ENCODE data around the gene IQCE.
A peak's percentile ranks its signal among the peaks of the same experiment; 100 is the strongest.

Gene IQCE

DNA sequence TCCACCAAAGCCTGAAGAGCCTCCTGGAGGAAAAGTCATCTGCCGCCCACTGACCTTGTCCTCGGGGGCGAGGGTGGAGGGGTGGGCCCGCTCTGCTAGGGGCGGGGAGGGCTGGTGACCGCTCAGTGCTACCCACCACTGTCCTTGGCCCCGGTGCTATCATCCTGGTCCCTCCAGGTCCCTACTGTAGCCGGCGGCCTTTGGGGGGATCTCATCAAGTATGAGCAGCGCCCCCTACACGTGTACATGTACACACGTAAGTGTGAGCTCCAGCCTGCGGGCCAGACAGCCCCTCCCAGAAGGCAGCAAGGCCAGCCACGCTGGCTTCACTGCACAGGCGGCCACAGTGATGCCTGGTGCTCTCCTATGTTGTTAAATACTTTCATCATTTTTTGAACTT is 92.6 kb downstream of the IQCE start:
- H3K4me2 ChIP-seq (ENCODE audit: low read length), result no peak overlapping the region
- TF ChIP-seq EZH2 (IDR thresholded peaks at IDR 0.05; ENCODE audit: borderline replicate concordance, low read length), result no peak
- TF ChIP-seq, protein P1, sequence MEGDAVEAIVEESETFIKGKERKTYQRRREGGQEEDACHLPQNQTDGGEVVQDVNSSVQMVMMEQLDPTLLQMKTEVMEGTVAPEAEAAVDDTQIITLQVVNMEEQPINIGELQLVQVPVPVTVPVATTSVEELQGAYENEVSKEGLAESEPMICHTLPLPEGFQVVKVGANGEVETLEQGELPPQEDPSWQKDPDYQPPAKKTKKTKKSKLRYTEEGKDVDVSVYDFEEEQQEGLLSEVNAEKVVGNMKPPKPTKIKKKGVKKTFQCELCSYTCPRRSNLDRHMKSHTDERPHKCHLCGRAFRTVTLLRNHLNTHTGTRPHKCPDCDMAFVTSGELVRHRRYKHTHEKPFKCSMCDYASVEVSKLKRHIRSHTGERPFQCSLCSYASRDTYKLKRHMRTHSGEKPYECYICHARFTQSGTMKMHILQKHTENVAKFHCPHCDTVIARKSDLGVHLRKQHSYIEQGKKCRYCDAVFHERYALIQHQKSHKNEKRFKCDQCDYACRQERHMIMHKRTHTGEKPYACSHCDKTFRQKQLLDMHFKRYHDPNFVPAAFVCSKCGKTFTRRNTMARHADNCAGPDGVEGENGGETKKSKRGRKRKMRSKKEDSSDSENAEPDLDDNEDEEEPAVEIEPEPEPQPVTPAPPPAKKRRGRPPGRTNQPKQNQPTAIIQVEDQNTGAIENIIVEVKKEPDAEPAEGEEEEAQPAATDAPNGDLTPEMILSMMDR (IDR thresholded peaks at IDR 0.05; ENCODE audit: low read length), result peak; percentile 44; the same call in 1 of the 2 replicates
- H3K9me2 ChIP-seq (ENCODE audit: low read depth, low read length), result no peaks in the 10 kb centered on the region
- H4K20me1 ChIP-seq (ENCODE audit: insufficient read depth, low read length), result no peaks in the 10 kb centered on the region
- H3K9me3 ChIP-seq (ENCODE audit: low read length), result no peaks in the 10 kb centered on the region
- no peak overlapping the region for H3K27ac ChIP-seq (ENCODE audit: low read depth, low read length, poor library complexity, severe bottlenecking)
- H3K9ac ChIP-seq (ENCODE audit: low read length), result no peak overlapping the region
- H3F3A ChIP-seq (ENCODE audit: insufficient read depth, low read length), result no peaks in the 10 kb centered on the region
- no peak overlapping the region for H3K4me3 ChIP-seq (ENCODE audit: low read depth, low read length, poor library complexity, severe bottlenecking)
- no peaks in the 10 kb centered on the region for H3K27me3 ChIP-seq (ENCODE audit: insufficient read depth, low read length)
- no peak overlapping the region for H2AFZ ChIP-seq (ENCODE audit: low read length)
- H3K4me1 ChIP-seq (ENCODE audit: insufficient read depth, low read length, severe bottlenecking), result peaks cover 4% of the 10 kb centered on the region
- H3K36me3 ChIP-seq (ENCODE audit: insufficient read depth, low read length), result no peaks in the 10 kb centered on the region
- H3K79me2 ChIP-seq (ENCODE audit: insufficient read depth, low read length), result no peaks in the 10 kb centered on the region

- no peak overlapping the region for H3K9ac ChIP-seq (ENCODE audit: low read length)
- H4K20me1 ChIP-seq (ENCODE audit: insufficient read depth, low read length), result no peaks in the 10 kb centered on the region
- H3F3A ChIP-seq (ENCODE audit: insufficient read depth, low read length), result no peaks in the 10 kb centered on the region
- no peaks in the 10 kb centered on the region for H3K4me1 ChIP-seq (ENCODE audit: insufficient read depth, low read length, severe bottlenecking)
- H3K9me3 ChIP-seq (ENCODE audit: low read length), result no peaks in the 10 kb centered on the region
- H3K4me2 ChIP-seq (ENCODE audit: low read length), result no peak overlapping the region
- H3K4me3 ChIP-seq (ENCODE audit: low read depth, low read length, poor library complexity, severe bottlenecking), result no peak overlapping the region
- H3K27me3 ChIP-seq (ENCODE audit: insufficient read depth, low read length), result no peaks in the 10 kb centered on the region
- TF ChIP-seq, protein P1 (IDR thresholded peaks at IDR 0.05; ENCODE audit: low read length), result no peak
- no peak for TF ChIP-seq EZH2 (IDR thresholded peaks at IDR 0.05; ENCODE audit: borderline replicate concordance, low read length)
- no peaks in the 10 kb centered on the region for H3K79me2 ChIP-seq (ENCODE audit: insufficient read depth, low read length)
- no peaks in the 10 kb centered on the region for H3K36me3 ChIP-seq (ENCODE audit: insufficient read depth, low read length)
- H3K27ac ChIP-seq (ENCODE audit: low read depth, low read length, poor library complexity, severe bottlenecking), result no peak overlapping the region
- no peaks in the 10 kb centered on the region for H3K9me2 ChIP-seq (ENCODE audit: low read depth, low read length)
- no peak overlapping the region for H2AFZ ChIP-seq (ENCODE audit: low read length)
Measured at GRCh38 chr7:2651847-2652735, 93.3 kb downstream of the IQCE start.

- H3K36me3 ChIP-seq (ENCODE audit: insufficient read depth, low read length), result no peaks in the 10 kb centered on the region
Measured at GRCh38 chr7:2652736-2653060, 93.9 kb downstream of the IQCE start.

More at GRCh38 chr7:2652736-2653060, 93.9 kb downstream of the IQCE start:
- no peaks in the 10 kb centered on the region for H3K4me1 ChIP-seq (ENCODE audit: insufficient read depth, low read length, severe bottlenecking)
- H3F3A ChIP-seq (ENCODE audit: insufficient read depth, low read length), result no peaks in the 10 kb centered on the region
- H4K20me1 ChIP-seq (ENCODE audit: insufficient read depth, low read length), result no peaks in the 10 kb centered on the region
- no peaks in the 10 kb centered on the region for H3K79me2 ChIP-seq (ENCODE audit: insufficient read depth, low read length)
- no peak overlapping the region for H3K4me2 ChIP-seq (ENCODE audit: low read length)
- no peak for TF ChIP-seq EZH2 (IDR thresholded peaks at IDR 0.05; ENCODE audit: borderline replicate concordance, low read length)
- TF ChIP-seq, protein P1 (IDR thresholded peaks at IDR 0.05; ENCODE audit: low read length), result no peak
- no peak overlapping the region for H2AFZ ChIP-seq (ENCODE audit: low read length)
- no peaks in the 10 kb centered on the region for H3K9me2 ChIP-seq (ENCODE audit: low read depth, low read length)
- no peaks in the 10 kb centered on the region for H3K27me3 ChIP-seq (ENCODE audit: insufficient read depth, low read length)
- H3K4me3 ChIP-seq (ENCODE audit: low read depth, low read length, poor library complexity, severe bottlenecking), result no peak overlapping the region
- H3K27ac ChIP-seq (ENCODE audit: low read depth, low read length, poor library complexity, severe bottlenecking), result no peak overlapping the region
- H3K9me3 ChIP-seq (ENCODE audit: low read length), result no peaks in the 10 kb centered on the region
- no peak overlapping the region for H3K9ac ChIP-seq (ENCODE audit: low read length)
